A673 (cell line): ENCODE results near the gene GPATCH2. TPM values are rescaled to one million over a fixed set of nuclear protein-coding genes. Genes with fewer than 3 reads are reported as not detected.

ENCODE experiments used
- BruUV-seq: library from RNA; stranded (reverse); fragments of 400-500 nt; replicated peaks from 2 replicates; lab custom pipeline; 2021; lab: Mats Ljungman, UMichigan
- CTCF ChIA-PET: fragments of 300-600 bp; sonication (Branson Sonifier 250); formaldehyde crosslinking; loops from one replicate; lab custom pipeline; 2022; ENCODE audit warnings: antibody characterized with exemption; lab: Charles Lee
- POLR2A ChIA-PET: fragments of 300-600 bp; sonication (Branson Sonifier 250); formaldehyde crosslinking; loops from one replicate; lab custom pipeline; 2022; ENCODE audit warnings: antibody characterized with exemption; ENCODE audit not compliant: low non-redundant PET; lab: Charles Lee
- DNase-seq: peaks from one replicate; pipeline ENCODE4 v3.0.0-alpha.2; 2015; ENCODE audit warnings: low spot score
- H3K27ac ChIP-seq: fragments of 200-600 bp; sonication (generic); 2 replicates; pipeline ENCODE4 v1.5.1; 2016; ENCODE audit warnings: mixed run types, low read depth, mild to moderate bottlenecking, mixed read lengths, antibody characterized with exemption, low read length; ENCODE audit not compliant: poor library complexity, severe bottlenecking
- H3K27me3 ChIP-seq: fragments of 200-600 bp; sonication (generic); replicated peaks from 2 replicates; pipeline ENCODE4 v1.6.1; 2017; ENCODE audit warnings: mixed run types, low read depth, mild to moderate bottlenecking, mixed read lengths, antibody characterized with exemption, low read length; ENCODE audit not compliant: insufficient read depth, poor library complexity
- H3K36me3 ChIP-seq: fragments of 200-600 bp; sonication (generic); 2 replicates; pipeline ENCODE4 v1.6.1; 2016; ENCODE audit warnings: mixed run types, mild to moderate bottlenecking, mixed read lengths, antibody characterized with exemption, low read length; ENCODE audit not compliant: insufficient read depth, poor library complexity, severe bottlenecking
- H3K4me1 ChIP-seq: fragments of 200-600 bp; sonication (generic); 2 replicates; pipeline ENCODE4 v1.6.1; 2017; ENCODE audit warnings: mixed run types, mild to moderate bottlenecking, mixed read lengths, antibody characterized with exemption, low read length; ENCODE audit not compliant: insufficient read depth, poor library complexity, severe bottlenecking
- H3K4me3 ChIP-seq: fragments of 200-600 bp; sonication (generic); 2 replicates; pipeline ENCODE4 v1.5.1; 2016; ENCODE audit warnings: low read depth, mixed run types, mild to moderate bottlenecking, mixed read lengths, low read length; ENCODE audit not compliant: poor library complexity, severe bottlenecking
- H3K9me3 ChIP-seq: fragments of 200-600 bp; sonication (generic); 2 replicates; pipeline ENCODE4 v1.6.1; 2016; ENCODE audit warnings: mixed run types, low read depth, mild to moderate bottlenecking, mixed read lengths, antibody characterized with exemption, low read length; ENCODE audit not compliant: poor library complexity, severe bottlenecking
- EZH2 ChIP-seq: fragments of 200-600 bp; sonication (generic); IDR thresholded peaks from 2 replicates; pipeline ENCODE4 v1.6.1; 2017; ENCODE audit warnings: borderline replicate concordance, low read depth, mild to moderate bottlenecking, mixed read lengths, antibody characterized with exemption, low read length; ENCODE audit not compliant: poor library complexity, severe bottlenecking
- intact Hi-C: fragments of 100-400 bp; cut with micrococcal nuclease; formaldehyde crosslinking; loops from one replicate; pipeline ENCODE4 v1.10.0; 2022; ENCODE audit not compliant: unreplicated experiment
- total RNA-seq: library from RNA; stranded (reverse); gene quantifications from 2 replicates; pipeline ENCODE4 v1.2.3, GENCODE V29; 2021
- TF ChIP-seq, protein P1 (sequence below): fragments of 300-800, 200-600 bp; sonication (generic); conservative IDR thresholded peaks from 2 replicates; pipeline ENCODE4 v1.5.1; 2017; ENCODE audit warnings: low read depth, mild to moderate bottlenecking, antibody characterized with exemption, low read length, moderate library complexity, mixed read lengths

The GPATCH2 gene
- total RNA-seq, 1 experiment from 2014 or later, result 15.3 TPM

DNA sequence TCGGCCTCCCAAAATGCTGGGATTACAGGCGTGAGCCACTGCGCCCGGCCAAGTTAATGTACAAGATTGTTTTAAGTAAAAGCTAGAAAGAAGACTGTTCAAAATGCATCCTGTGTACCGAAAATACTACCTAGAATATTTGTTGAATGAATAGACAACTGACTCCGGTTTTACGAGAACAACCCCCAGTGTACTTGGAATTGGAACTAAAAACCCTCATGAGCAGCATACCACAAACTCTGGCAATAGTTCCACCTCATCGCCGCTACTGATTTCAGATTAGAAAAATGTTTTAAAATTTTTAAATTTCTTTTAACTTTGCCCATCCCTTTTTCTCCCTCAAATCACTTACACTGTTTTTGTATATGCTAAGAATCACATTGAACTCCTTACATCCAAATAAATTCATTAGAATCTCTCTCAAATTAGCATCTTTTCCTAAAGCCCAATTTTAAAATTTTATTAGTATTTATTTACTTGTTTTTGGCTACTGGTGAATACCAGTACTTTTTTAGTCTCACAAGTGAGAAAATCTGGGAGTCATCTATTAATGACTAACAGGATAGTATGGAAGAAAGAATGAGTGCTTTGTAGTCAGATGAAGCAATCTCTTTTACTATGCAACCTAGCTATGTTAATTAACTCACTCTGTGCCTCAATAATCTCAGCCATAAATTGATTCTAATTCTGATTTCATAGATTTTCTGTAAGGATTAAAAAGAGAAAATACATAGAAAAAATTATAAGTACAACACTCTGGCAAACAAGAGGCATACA, 95.1 kb downstream of the GPATCH2 start:
- H3K27ac ChIP-seq, result no peak overlapping the region
- no peaks in the 10 kb centered on the region for H3K36me3 ChIP-seq
- CTCF ChIA-PET, result no interaction called here

GRCh38 chr1:217534566-217534965, 96.3 kb downstream of the GPATCH2 start:
- DNase-seq, result no peak
- ChIA-PET POLR2A (no interaction called here), CTCF (no interaction called here)
- BruUV-seq, result no TSS peak
- Histone ChIP-seq H3K4me1 (no peaks in the 10 kb centered on the region), H3K27ac (no peak overlapping the region), H3K9me3 (no peaks in the 10 kb centered on the region), H3K4me3 (no peak overlapping the region), H3K36me3 (no peaks in the 10 kb centered on the region), H3K27me3 (no peaks in the 10 kb centered on the region)
- TF ChIP-seq EZH2, result no peak
- TF ChIP-seq, protein P1, sequence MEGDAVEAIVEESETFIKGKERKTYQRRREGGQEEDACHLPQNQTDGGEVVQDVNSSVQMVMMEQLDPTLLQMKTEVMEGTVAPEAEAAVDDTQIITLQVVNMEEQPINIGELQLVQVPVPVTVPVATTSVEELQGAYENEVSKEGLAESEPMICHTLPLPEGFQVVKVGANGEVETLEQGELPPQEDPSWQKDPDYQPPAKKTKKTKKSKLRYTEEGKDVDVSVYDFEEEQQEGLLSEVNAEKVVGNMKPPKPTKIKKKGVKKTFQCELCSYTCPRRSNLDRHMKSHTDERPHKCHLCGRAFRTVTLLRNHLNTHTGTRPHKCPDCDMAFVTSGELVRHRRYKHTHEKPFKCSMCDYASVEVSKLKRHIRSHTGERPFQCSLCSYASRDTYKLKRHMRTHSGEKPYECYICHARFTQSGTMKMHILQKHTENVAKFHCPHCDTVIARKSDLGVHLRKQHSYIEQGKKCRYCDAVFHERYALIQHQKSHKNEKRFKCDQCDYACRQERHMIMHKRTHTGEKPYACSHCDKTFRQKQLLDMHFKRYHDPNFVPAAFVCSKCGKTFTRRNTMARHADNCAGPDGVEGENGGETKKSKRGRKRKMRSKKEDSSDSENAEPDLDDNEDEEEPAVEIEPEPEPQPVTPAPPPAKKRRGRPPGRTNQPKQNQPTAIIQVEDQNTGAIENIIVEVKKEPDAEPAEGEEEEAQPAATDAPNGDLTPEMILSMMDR, result no peak
- intact Hi-C loops, result no loop called here

More for the DNA sequence above, 95.1 kb downstream of the GPATCH2 start:
- Histone ChIP-seq H3K4me3 (no peak overlapping the region), H3K4me1 (no peaks in the 10 kb centered on the region), H3K27me3 (no peaks in the 10 kb centered on the region), H3K9me3 (no peaks in the 10 kb centered on the region)
- no TSS peak for BruUV-seq
- POLR2A ChIA-PET, result no interaction called here
- no peak for TF ChIP-seq EZH2
- TF ChIP-seq, protein P1, result no peak
- no peak for DNase-seq
- intact Hi-C loops, result no loop called here

- Histone ChIP-seq H3K27me3 (no peaks in the 10 kb centered on the region), H3K27ac (no peak overlapping the region), H3K36me3 (no peaks in the 10 kb centered on the region), H3K4me1 (no peaks in the 10 kb centered on the region), H3K4me3 (no peak overlapping the region), H3K9me3 (no peaks in the 10 kb centered on the region)
- intact Hi-C loops, result no loop called here
- BruUV-seq, result no TSS peak
- no peak for DNase-seq
- CTCF ChIA-PET, result no interaction called here
- POLR2A ChIA-PET, result no interaction called here
- TF ChIP-seq, protein P1, result no peak
- TF ChIP-seq EZH2, result no peak
Measured at GRCh38 chr1:217528271-217528670, 102.6 kb downstream of the GPATCH2 start.
